HEK293 (cell line): Measurements from ENCODE around the gene ACOT7.

ENCODE experiments used
- ATF2 ChIP-seq: fragments of 450-650 bp; formaldehyde crosslinking; IDR thresholded peaks from 2 replicates; pipeline ENCODE4 v1.5.1; 2016; ENCODE audit warnings: missing biosample characterization, missing genetic modification characterization, low read depth
- EGR2 ChIP-seq: fragments of 450-650 bp; formaldehyde crosslinking; IDR thresholded peaks from 2 replicates; pipeline ENCODE4 v1.5.1; 2016; ENCODE audit warnings: low read depth, missing biosample characterization, missing genetic modification characterization
- KLF9 ChIP-seq: fragments of 450-650 bp; formaldehyde crosslinking; IDR thresholded peaks from 2 replicates; pipeline ENCODE4 v1.5.1; 2016; ENCODE audit warnings: missing biosample characterization, missing genetic modification characterization, low read depth
- PRDM6 ChIP-seq: fragments of 450-650 bp; formaldehyde crosslinking; IDR thresholded peaks from 2 replicates; pipeline ENCODE4 v1.5.1; 2017; ENCODE audit warnings: missing biosample characterization, missing genetic modification characterization
- TCF7L2 ChIP-seq: IDR thresholded peaks from 2 replicates; pipeline ENCODE4 v1.6.1; 2011; ENCODE audit warnings: low read depth, mild to moderate bottlenecking, inconsistent platforms, low read length, moderate library complexity, borderline replicate concordance
- TSHZ1 ChIP-seq: fragments of 450-650 bp; formaldehyde crosslinking; IDR thresholded peaks from 2 replicates; pipeline ENCODE4 v1.5.1; 2016; ENCODE audit warnings: missing biosample characterization, missing genetic modification characterization, borderline replicate concordance
- ZBTB48 ChIP-seq: fragments of 450-650 bp; formaldehyde crosslinking; IDR thresholded peaks from 2 replicates; pipeline ENCODE4 v1.5.1; 2016; ENCODE audit warnings: missing biosample characterization, missing genetic modification characterization
- ZFP3 ChIP-seq: fragments of 450-650 bp; formaldehyde crosslinking; IDR thresholded peaks from 2 replicates; pipeline ENCODE4 v1.5.1; 2016; ENCODE audit warnings: low read depth, missing biosample characterization, missing genetic modification characterization
- ZNF138 ChIP-seq: fragments of 450-650 bp; formaldehyde crosslinking; IDR thresholded peaks from 2 replicates; pipeline ENCODE4 v1.5.1; 2016; ENCODE audit warnings: missing biosample characterization, missing genetic modification characterization, borderline replicate concordance
- ZNF169 ChIP-seq: fragments of 450-650 bp; formaldehyde crosslinking; IDR thresholded peaks from 2 replicates; pipeline ENCODE4 v1.5.1; 2016; ENCODE audit warnings: missing biosample characterization, missing genetic modification characterization
- ZNF18 ChIP-seq: fragments of 450-650 bp; formaldehyde crosslinking; IDR thresholded peaks from 2 replicates; pipeline ENCODE4 v1.5.1; 2016; ENCODE audit warnings: missing biosample characterization, missing genetic modification characterization
- ZNF2 ChIP-seq: fragments of 450-650 bp; formaldehyde crosslinking; IDR thresholded peaks from 2 replicates; pipeline ENCODE4 v1.5.1; 2016; ENCODE audit warnings: missing biosample characterization, missing genetic modification characterization
- ZNF202 ChIP-seq: fragments of 450-650 bp; formaldehyde crosslinking; IDR thresholded peaks from 2 replicates; pipeline ENCODE4 v1.5.1; 2016; ENCODE audit warnings: missing biosample characterization, missing genetic modification characterization, borderline replicate concordance
- ZNF248 ChIP-seq: fragments of 450-650 bp; formaldehyde crosslinking; IDR thresholded peaks from 2 replicates; pipeline ENCODE4 v1.5.1; 2017; ENCODE audit warnings: missing biosample characterization, missing genetic modification characterization
- ZNF311 ChIP-seq: fragments of 450-650 bp; formaldehyde crosslinking; IDR thresholded peaks from 2 replicates; pipeline ENCODE4 v1.5.1; 2017; ENCODE audit warnings: missing biosample characterization, missing genetic modification characterization, borderline replicate concordance
- ZNF350 ChIP-seq: fragments of 450-650 bp; formaldehyde crosslinking; IDR thresholded peaks from 2 replicates; pipeline ENCODE4 v1.5.0; 2017; ENCODE audit warnings: missing biosample characterization, mild to moderate bottlenecking, missing genetic modification characterization
- ZNF398 ChIP-seq: fragments of 450-650 bp; formaldehyde crosslinking; IDR thresholded peaks from 2 replicates; pipeline ENCODE4 v1.5.1; 2017; ENCODE audit warnings: missing biosample characterization, missing genetic modification characterization
- ZNF426 ChIP-seq: fragments of 450-650 bp; formaldehyde crosslinking; IDR thresholded peaks from 2 replicates; pipeline ENCODE4 v1.5.1; 2017; ENCODE audit warnings: missing biosample characterization, missing genetic modification characterization, mild to moderate bottlenecking, inconsistent platforms, moderate library complexity
- ZNF433 ChIP-seq: fragments of 450-650 bp; formaldehyde crosslinking; IDR thresholded peaks from 2 replicates; pipeline ENCODE4 v1.5.1; 2016; ENCODE audit warnings: missing biosample characterization, missing genetic modification characterization, low read depth
- ZNF518A ChIP-seq: fragments of 450-650 bp; formaldehyde crosslinking; conservative IDR thresholded peaks from 2 replicates; pipeline ENCODE4 v1.5.1; 2016; ENCODE audit warnings: low read depth, missing biosample characterization, missing genetic modification characterization
- ZNF555 ChIP-seq: fragments of 450-650 bp; formaldehyde crosslinking; conservative IDR thresholded peaks from 2 replicates; pipeline ENCODE4 v1.5.1; 2017; ENCODE audit warnings: missing biosample characterization, mild to moderate bottlenecking, missing genetic modification characterization, inconsistent platforms
- ZNF585B ChIP-seq: fragments of 450-650 bp; formaldehyde crosslinking; IDR thresholded peaks from 2 replicates; pipeline ENCODE4 v1.5.1; 2016; ENCODE audit warnings: missing biosample characterization, missing genetic modification characterization
- ZNF596 ChIP-seq: fragments of 450-650 bp; IDR thresholded peaks from 2 replicates; pipeline ENCODE4 v1.5.0; 2018; ENCODE audit warnings: missing biosample characterization, mild to moderate bottlenecking, missing genetic modification characterization, moderate library complexity
- ZNF626 ChIP-seq: fragments of 450-650 bp; sonication (Bioruptor Pico); formaldehyde crosslinking; IDR thresholded peaks from 2 replicates; pipeline ENCODE4 v1.5.1; 2018; ENCODE audit warnings: missing biosample characterization, missing genetic modification characterization, inconsistent platforms
- ZNF664 ChIP-seq: fragments of 450-650 bp; formaldehyde crosslinking; IDR thresholded peaks from 2 replicates; pipeline ENCODE4 v1.5.1; 2016; ENCODE audit warnings: missing biosample characterization, missing genetic modification characterization

ACOT7 gene

GRCh38 chr1:6260433-6260934 is 133.1 kb downstream of the ACOT7 start (continued):
- TF ChIP-seq ZNF426 (tag by site-specific recombination) (no peak), ZNF2 (tag by site-specific recombination) (no peak), ZNF169 (tag by site-specific recombination) (no peak), ZNF350 (no peak), ZBTB48 (tag by site-specific recombination) (peak; percentile 33; the same call in 1 of the 2 replicates), KLF9 (peak; percentile 31; the same call in 1 of the 2 replicates), PRDM6 (no peak), ZNF433 (no peak), ZNF585B (tag by site-specific recombination) (no peak), ZNF555 (tag by site-specific recombination) (no peak), ZNF311 (tag by site-specific recombination) (no peak), ZNF18 (no peak), ZNF518A (tag by site-specific recombination) (no peak), ZNF626 (tag by site-specific recombination) (no peak), ZNF596 (tag by site-specific recombination) (no peak), ZNF398 (peak; percentile 64), ATF2 (tag by site-specific recombination) (no peak), ZNF664 (tag by site-specific recombination) (no peak), TCF7L2 (no peak), ZFP3 (tag by site-specific recombination) (no peak), ZNF248 (no peak), TSHZ1 (no peak), ZNF202 (no peak), EGR2 (tag by site-specific recombination) (no peak), ZNF138 (tag by site-specific recombination) (no peak)
